GM19395 (cell line): ENCODE results near the gene SMOC1.

Experiments used
- ATAC-seq: cut with Tn5 transposase; IDR thresholded peaks from one replicate; pipeline ENCODE4 v1.9.1; 2021; ENCODE audit warnings: mild to moderate bottlenecking, moderate library complexity; ENCODE audit not compliant: unreplicated experiment

SMOC1 gene

DNA sequence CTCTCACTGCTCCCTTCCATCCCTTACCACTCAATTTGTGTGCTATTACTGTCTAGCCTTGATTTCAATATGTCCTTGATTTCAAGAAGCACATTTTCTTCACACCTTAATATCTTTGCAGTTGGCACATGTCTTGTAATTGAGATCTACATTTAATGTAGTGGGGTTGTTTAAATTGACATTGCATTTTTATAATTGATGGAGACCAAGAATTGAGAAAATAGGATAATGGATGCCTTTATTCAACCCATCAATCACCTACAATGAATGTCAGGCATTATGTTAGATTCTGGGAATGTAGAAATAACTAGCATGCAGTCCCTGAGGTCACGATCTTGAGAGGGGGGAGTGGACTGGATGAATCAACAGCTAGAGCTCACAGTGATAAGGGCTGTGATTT lies 94.6 kb downstream of the SMOC1 start:
- ATAC-seq: no peak

DNA sequence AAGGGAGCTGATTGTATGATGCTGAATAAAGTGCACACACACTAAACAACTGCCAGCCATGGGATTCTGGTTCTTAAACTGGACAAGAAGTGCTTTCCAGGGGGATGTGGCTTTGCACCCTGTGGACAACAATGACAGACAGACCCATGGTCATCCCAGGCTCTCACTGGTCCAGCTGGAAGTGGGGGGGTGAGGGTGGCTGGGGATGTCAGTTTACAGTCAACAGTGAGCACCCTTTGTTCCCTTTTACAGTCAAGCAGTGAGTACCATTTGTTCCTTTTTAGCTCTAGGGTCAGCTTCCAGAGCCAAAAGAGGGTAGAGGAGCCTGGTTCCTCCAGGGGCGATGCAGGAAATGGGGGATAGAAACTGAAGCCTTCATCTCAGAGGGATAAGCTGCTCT lies 100.7 kb downstream of the SMOC1 start:
- ATAC-seq: no peak

DNA sequence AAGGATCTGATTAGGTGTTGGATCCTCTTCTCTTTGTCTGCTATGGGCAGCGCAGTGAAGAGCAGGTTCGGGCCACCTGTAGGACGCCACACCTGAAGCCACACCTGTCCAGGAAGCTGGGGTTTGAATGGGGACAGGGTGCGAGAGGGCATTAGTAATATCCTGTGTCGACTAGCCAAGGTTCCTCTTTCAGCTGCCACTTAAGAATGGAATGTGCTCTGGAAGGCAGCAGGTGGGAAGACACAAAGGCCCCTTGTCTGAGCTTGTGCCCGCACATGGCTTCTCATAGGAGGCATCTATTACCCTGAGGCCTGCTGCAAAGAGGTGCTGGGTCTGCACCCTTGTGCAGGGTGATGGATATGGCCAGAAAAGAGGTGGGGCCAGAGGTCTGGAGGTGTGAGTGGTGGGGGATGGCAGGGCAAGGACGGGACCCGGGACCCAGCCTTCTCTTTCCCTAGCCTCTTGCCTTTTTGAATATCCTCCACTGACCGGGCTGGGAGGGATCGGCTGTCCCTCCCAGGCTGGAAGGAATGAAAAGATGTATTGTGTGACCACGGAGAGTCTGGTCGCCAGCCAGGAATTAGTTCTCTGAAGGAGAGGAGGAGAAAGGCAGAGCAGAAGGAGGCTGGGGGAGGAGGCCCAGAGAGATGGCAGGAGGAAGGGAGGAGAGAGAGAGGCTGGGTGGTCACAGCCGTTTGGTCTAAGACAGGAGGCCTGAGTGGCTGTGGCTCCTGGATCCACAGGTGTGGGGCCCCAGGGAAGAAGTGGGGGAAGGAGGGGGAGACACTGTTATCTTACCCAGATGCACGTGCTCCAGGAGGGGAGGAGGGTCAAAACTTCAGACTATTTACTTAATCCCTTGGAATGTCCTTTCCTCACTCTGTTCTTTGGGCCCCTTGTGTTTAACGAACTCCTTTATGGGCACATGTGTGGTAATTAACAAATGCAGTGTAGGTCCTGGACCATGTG lies 101.5 kb downstream of the SMOC1 start:
- ATAC-seq: no peak

DNA sequence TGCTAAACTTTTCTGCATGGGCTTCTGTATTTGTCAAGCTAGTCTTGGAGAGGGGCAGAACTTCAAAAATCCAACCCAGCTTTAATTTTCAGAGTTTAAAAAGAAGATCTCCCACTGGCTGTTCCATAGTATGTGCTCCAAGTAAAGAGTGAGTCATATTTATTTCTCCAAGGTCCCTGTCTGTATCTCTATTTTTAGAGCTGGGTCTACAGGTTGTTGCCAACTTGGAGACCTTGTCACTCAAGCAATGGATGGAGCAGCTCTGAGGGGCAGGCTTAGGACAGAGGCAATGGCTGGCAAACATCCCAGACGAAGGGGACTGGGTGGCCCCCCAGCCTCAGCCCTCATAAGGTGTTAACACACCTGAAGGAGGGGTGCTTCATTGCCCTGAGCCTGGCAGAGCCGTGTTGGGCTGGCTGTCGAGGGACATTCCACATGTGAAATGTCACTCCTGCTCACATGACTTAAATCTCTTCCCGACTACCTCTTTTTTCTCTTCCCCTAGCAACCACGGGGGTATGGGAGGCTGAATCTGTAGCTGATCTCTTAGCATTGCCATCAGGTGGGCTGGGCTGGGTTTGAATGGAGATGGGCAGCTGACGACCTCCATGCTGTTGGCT lies 103.1 kb downstream of the SMOC1 start:
- no peak for ATAC-seq

DNA sequence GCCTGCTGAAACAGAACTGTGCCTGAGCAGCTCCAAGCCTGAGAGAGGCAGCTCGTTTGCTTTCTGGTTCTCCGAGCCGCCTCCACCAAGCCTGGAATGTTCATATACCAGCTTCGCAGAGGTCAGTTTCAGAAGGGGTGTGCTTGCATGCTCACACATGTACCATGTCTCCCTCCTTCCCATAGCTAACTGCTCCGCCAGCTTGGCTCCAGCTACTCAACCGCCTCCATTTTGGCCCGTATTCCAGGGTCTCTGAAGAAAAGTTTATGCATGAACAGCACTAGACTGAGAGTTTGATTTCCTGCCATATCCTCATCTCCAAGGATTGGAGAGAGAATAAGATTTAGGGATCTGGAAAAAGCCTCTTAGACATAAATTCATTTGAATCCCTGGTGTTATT lies 103.7 kb downstream of the SMOC1 start:
- no peak for ATAC-seq

DNA sequence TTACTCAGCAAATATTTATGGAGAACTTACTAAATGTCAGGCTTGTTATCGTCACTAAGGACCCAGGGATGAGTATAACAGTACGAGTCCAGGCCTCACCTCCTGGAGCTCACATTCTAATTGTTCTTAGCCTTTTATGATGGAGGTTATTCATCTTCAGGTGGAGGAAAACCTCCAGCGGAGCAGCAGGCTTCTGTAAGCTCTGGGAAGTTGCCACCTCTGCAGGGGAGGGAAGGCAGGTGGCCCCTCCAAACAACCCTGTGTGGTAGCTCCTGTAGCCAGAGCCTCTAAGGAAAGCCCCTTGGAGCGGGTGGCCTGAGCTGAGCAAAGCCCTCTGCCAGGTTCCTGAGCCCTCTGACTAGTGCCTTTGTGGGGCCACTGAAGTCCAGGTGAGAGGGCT lies 104.1 kb downstream of the SMOC1 start:
- no peak for ATAC-seq

DNA sequence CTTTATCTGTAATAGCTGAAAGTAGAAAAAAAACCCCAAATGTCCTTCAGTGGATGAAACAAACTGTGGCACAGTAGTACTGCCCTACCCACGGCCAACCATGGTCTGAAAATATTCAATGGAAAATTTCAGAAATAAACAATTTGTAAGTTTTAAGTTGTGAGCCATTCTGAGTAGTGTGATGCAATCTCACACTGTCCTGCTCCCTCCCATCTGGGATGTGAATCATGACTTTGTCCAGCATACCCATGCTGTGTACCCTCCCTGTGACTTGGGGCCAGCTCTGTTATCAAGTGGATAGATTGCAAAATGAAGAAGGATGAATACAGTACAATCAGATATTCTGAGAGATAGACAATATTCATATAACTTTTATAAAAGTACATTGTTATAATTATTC lies 106.2 kb downstream of the SMOC1 start:
- ATAC-seq: no peak

DNA sequence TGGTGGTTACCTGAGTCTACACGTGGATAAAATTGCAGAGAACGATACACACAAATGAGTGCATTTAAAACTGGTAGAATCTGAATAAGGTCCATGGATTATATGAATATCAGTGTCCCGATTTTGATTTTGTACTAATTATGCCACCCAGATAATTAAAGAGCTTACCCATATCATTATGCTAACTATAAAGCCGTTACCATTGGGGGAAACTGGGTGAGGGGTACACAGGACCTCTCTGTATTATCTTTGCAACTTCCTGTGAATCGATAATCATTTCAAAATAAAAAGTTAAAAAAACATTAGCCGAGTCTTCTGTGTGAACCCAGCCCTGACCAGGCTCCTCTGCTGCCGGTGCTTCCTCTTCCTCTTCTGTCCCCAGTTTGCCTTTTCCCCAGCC lies 107.1 kb downstream of the SMOC1 start:
- no peak for ATAC-seq

DNA sequence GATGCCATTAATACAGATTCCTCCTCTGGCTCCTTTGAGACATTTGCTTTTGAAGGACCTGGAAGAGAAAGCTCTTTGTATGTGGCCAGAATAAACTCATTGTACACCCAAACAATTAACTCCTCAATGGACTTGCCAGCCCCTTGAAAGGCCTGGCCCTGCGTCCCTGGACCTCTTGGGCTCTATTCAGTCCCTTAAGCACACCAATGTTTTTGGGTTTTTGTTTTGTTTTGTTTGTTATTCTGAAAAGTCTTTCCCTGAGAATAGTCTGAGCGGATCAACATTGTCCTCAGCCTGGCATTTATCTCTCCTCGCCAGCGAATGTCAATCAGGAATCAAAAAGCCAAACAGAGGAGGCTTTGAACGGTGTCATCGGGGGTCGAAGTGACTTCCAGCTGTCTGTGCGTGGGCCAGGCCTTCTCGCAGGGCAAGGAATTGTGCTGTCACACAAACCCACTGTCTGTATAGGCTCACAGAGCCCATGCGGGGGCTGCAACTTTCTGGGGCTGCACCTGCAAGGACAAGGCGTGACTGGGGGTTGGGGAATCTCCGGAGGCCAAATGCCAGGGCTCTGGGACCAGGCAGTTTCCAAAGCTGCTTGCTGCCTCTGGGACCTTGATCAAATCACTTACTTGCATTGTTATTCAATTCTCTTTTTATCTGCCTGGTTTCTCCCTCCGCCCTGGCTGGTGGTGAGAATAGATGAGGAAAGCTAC lies 108.3 kb downstream of the SMOC1 start:
- no peak for ATAC-seq

DNA sequence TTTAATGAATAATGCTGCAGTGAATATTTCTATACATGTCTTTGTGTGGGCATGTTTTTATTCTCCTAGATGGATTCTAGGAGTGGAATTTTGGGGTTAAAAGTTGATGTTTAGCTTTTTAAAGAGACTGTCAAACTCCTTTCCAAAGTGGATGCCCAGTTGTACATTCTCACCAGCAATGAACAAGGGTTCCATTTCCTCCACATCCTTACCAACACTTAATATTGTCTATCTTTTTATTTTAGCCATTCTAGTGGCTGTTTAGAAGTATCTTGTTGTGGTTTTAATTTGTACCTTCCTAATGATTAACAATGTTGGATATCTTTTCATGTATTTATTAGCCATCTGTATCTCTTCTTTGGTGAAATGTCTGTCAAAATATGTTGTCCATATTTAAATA lies 109.8 kb downstream of the SMOC1 start:
- no peak for ATAC-seq

DNA sequence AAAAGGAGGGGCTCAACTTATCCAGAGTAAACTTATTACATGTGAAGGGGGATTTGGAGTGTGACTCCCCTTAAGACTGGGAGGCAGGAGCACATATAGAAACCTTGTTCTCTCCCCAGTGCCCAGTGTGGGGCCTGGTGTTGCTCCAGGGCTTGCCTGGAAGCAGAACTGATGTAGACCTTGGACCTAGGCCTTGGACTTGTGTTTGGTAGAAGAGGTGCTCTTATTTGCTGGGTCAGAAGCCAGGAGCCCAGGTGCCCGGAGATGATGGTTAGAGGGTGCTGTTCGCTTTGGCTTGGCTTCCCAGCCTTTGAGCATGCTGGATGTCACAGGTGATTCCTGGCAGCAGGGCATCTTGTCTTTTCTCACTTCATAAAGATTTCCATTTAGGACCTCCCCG lies 110.4 kb downstream of the SMOC1 start:
- ATAC-seq: no peak

DNA sequence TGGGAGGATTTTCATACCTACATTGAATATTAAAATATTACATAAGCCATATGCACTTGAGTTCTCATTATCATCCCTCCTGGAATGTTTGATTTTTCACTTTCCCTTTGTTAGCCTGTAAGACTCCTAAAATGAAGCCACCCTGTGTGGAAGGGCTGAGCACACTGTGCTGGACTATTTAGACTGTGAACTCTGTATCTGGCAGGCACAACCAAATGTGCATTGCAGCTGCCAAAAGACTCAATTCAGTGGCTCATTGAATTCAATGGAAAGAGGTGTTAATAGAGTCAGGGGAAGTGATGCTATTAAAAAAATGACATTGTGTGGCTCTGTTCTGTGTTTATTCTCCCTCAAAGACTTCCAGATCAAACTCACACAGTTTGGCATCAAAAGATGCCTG lies 111.1 kb downstream of the SMOC1 start:
- no peak for ATAC-seq

DNA sequence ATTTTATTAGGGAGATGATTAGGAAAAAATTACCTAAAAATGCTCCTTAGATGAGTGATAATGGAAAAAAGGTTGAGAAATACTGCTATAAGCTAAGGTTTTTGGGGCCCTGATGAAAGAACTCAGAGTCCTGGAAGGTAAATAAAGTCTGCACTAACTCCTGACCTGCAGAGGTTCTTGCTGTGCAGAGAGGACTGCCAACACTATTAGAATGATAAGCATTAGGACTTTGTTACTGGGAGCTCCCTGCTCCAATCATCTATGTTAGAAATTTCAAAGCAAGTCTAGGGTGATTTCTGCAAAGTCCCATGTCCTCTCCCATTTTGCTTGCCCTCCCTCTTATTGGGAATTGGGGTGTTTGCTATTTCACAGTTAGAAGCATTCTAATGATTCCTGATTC lies 112.2 kb downstream of the SMOC1 start:
- ATAC-seq: no peak

DNA sequence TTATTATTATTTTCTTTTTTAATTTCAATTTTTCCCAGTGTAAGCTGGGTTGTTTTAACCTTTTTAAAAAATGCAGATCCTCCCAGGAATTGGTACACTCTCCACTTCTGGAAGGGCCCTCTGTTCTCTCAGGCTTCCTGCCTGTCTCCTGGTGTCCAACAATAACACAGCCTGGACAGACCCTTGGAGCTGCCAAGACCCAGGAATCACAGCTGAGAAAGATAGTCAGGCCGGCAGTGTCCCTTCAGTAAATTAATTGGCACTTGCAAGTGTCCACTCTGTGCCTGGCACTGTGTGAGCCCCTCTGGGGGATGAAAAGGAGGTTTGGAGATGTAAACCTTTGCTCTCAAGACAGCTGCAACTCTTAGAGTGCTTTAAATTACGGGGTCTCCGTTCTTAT lies 113.3 kb downstream of the SMOC1 start:
- ATAC-seq: no peak

DNA sequence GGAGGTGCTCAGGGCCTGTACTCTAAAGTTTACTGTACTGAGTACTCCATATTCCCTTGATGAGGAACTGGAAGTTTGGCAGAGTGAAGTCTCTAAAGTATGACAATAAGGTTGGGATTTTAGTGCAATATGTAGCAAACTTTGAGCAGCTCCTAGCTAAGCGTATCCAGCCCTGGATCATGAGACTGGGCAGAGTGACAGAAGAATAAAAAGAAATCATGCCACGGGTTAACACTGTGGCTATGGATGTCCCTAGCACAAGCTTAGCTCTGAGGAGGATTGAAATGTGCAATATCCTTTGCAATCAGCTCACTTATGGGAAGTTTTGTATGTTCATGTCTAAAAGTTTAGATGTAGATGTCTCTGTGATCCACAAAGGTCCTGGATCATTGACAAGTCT lies 114.1 kb downstream of the SMOC1 start:
- ATAC-seq: no peak

DNA sequence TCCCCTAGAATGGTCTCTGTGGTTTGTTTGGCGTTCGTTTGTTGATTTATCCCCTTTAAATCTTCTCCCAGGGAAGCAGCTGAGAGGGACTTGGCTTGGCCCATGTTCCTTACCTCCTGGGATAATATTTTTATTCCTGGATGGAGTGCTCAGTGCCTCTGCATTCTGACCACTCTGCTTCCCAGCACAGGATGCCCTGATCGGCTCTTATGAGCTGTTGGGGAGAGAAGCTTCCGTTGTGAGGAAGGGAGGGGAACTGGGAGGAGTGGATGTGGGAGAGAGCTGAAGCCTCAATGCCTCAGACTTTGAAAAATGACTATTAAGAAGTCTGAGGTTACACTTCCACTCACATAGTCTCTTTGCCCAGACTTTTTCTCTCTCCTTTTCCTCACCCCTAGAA lies 114.8 kb downstream of the SMOC1 start:
- no peak for ATAC-seq

DNA sequence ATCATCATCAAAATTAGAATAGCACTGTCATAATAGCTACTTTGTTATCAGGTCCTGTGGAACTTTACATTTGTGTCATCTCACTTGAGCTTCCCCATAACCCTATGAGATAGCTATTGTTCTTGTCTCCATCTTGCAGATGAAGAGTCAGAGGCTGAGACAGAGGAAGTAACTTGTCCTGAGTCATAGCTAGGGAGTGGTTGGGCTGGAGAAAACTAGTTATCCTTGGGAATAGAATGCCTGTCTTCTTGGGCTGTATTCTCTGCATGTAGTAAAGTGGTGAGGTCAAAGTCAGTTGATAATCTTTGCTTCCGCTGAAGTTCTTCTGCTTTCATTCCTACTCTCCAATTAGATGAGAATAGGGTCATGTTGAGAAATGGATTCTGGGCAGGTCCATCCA lies 117.0 kb downstream of the SMOC1 start:
- ATAC-seq: no peak

DNA sequence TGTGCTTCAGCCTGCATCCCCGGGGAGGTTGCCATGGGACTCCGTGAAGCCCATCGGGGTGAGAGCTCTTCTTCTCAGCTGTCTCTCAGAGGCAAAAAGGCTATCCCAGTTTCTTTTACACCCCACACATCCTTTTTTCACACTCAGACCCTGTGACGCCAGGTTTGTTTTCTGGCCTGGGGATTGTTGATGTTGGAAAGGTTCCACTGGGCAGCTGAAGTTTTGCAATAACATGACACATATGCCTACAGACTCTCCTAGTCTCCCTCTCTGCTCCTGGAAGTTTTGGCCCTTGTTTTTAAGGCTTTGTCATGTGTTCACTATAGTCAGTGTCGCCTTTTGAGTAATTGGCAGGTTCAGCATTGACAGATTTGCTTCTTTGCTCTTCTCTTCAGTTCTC lies 118.6 kb downstream of the SMOC1 start:
- ATAC-seq: no peak

DNA sequence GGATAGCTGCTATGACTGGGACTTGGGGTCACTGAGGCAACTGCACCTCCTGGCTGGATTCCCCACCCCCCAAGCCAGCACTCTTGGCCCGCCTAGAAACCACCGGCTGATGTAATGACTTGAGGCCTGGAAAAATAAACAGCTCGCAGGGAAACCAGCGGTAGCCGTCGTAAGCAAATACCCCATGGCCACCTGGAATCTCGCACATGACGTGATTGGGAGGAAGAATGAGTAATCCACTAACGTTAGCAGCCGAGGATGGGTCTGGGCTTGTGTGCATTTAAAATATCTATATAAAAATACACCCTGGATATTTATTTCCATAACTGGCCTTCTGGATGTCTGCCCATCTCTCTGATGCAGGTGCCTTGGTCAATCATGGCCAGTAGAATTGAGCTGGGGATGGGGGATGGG lies 120.1 kb downstream of the SMOC1 start:
- no peak for ATAC-seq

DNA sequence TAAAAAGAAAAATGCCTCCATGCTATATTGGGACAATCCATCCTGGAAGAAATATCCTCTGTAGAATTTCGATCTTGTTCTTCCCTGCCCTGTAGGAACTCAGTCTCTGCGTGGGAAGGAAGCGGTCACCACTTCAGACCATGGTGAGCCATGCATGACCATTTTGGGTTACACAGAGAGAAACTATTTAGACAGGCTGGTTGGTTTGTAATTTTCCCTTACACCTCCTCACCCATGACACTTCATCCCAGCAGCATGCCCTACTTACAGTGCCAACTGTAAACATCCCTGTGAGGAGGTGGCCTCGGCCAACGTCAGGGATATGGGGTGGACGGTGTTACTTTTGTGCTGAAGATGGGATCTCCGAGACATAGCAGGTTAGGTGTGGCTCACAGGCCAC lies 121.4 kb downstream of the SMOC1 start:
- no peak for ATAC-seq

DNA sequence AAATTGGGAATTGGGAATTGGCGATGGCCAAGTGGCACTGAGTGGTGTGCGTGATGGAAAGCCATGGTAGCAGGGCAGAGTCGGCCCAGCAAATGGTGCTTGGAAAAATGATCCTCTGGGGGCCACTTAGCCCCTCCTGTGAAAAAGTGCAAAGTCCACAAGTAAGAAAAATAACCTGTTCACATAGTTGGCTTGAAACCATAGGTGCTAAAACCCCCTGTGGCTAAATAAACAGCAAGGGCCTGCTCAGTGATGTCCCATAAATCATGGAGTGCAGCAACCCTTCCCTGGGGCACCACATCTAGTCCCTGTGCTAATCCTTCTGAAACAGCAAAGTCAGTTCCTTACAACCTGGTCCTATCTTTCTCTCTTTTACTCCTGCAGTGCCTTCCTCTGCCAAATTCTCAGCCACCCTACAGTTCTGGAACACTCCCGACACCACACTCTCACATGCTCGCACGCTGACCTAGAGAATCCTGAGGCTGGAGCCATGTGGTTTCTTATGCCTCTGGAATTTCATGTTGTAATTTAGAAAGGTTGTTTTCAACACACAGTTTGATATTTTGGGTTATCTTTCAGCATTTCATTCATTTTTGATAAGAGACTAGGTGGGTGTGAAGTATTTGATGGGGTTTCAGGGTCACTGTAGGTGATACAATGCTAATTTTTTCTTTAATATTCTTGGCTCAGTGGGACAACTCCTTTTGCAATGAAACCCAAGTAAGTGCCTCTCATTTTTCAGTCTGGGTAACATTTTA lies 123.6 kb downstream of the SMOC1 start:
- ATAC-seq: no peak
